GM20000 (cell line): ENCODE results near the gene GLI3.

Experiments
- DNase-seq: peaks from one replicate; pipeline ENCODE4 v3.0.0; 2012; ENCODE audit warnings: low spot score
- TF ChIP-seq, protein P1 (sequence below): IDR thresholded peaks from 2 replicates; pipeline ENCODE4 v1.5.1; 2012; ENCODE audit warnings: mild to moderate bottlenecking, control low read depth; ENCODE audit errors: extremely low read depth, missing control alignments

Gene GLI3

DNA sequence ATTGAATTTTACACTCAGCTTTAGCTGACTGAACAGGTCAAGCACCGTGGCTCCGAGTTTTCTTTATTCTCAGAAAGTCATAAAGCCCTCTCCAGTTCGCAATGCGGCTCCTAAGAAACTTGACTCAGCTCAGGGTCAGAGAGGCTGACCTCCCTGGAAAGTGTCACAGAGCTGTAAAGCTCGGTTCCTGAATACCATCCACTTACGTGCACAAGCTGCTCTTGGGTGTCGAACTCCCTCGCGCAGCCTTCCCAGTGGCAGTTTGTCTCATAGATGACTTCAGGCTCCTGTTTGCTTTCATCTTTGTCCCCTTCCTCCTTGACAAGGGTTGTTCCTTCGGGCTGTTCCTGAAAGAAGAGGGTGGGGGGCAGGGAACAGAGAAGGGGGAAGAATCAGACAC is 213.7 kb downstream of the GLI3 start:
- TF ChIP-seq, protein P1, sequence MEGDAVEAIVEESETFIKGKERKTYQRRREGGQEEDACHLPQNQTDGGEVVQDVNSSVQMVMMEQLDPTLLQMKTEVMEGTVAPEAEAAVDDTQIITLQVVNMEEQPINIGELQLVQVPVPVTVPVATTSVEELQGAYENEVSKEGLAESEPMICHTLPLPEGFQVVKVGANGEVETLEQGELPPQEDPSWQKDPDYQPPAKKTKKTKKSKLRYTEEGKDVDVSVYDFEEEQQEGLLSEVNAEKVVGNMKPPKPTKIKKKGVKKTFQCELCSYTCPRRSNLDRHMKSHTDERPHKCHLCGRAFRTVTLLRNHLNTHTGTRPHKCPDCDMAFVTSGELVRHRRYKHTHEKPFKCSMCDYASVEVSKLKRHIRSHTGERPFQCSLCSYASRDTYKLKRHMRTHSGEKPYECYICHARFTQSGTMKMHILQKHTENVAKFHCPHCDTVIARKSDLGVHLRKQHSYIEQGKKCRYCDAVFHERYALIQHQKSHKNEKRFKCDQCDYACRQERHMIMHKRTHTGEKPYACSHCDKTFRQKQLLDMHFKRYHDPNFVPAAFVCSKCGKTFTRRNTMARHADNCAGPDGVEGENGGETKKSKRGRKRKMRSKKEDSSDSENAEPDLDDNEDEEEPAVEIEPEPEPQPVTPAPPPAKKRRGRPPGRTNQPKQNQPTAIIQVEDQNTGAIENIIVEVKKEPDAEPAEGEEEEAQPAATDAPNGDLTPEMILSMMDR, result no peak
- no peak for DNase-seq

DNA sequence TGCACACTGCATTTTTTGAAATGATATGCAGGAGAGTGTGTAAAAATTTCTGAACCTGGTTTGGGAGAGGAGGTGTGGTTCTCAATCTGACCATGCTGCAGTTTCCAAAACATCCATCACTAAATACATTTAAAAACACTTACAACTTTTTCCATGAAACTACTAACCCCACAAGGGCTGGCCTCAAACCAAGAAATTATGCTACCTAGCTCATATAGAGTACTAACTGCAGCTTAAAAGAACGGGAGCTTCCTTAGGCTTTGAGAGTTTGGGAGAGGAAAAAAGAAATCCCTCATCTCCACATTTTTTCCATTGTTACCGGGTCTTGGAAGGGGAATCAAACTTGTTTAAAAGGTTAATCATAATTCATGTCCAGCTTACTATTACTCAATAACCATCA is 214.2 kb downstream of the GLI3 start:
- TF ChIP-seq, protein P1, result no peak
- no peak for DNase-seq

DNA sequence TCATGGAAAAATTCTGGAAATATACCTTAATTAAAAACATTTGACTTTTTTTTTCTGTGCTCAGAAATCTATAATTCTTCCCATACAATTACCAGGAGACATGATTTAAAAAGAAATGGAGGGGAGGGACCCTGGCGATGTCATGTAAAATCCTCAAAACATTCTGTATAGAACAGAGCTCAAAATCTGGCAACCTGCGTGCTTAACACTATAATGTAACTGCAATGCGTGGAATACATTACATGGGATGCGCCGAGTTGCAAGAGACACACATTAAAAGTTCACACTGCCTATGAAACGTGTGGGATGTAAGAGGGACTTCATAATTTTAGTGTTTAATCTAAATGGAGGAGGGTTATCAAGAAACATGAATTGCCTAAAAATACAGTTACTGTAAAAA is 215.0 kb downstream of the GLI3 start:
- TF ChIP-seq, protein P1, result no peak
- DNase-seq, result no peak

DNA sequence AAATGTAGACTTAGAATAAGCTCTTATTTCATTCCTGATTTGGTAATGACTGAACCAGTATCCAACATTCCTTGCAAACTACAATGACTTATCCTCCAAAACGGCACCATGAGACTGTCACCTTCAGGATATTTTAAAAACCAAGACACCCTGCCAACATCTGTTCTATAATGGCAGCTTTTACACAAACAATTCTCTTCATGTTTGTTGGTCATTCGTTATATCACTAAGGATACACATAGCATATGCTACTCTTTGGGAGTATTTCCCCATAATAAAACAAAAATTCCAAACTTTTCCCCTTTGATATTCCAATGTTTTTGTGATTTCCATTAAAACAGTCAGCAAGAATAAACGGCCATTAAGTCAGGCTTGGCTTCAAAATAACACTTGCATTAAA is 215.4 kb downstream of the GLI3 start:
- TF ChIP-seq, protein P1, result no peak
- DNase-seq, result no peak

DNA sequence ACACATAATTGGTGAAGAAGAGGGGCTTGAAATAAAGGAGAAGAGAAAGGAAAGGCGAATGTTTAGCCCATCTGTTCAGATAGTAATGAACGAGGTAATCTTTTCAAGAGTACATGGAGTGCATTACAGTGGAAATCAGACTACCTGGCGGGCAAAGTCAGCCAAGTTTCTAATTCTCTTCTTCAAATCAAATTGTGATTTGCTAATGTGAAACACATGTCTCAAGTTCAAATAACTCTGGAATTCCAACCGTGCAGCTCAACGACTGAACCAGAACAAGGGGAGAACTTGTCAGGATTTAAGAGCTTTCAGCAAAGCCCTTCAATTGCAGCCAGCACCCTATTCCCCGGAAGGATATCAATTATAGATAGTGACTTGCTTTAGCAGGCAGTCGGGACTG is 216.9 kb downstream of the GLI3 start:
- TF ChIP-seq, protein P1, result no peak
- no peak for DNase-seq

DNA sequence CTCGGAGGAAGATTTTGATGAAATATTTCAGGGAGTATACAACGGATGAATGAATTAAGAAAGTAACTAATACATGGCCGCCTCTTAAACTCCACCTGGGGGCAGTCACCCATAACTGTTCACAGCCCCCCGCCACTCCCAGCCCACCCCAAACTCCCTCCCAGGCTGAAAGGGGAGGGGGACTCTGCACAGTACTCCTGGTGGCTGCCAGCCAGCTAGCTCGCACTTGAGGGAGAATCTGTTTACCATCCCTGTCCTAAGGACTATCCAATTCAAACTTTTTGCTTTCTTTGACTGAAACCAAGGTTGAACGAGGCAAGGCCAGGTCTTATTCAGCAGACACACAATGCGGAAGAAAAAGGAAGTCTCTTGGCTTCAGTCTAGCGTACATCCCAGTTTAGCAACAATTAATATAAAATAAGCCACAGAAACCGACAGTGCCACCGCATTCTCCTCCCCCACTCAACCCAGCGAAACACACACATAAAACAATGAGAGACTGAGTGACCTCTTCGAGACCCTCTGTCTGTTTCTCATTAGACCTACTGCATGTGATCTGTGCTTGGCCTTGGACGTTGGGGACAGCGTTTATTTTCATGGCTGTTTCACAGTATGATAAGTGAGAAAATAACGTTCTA is 219.5 kb downstream of the GLI3 start:
- TF ChIP-seq, protein P1, result no peak
- DNase-seq, result no peak

DNA sequence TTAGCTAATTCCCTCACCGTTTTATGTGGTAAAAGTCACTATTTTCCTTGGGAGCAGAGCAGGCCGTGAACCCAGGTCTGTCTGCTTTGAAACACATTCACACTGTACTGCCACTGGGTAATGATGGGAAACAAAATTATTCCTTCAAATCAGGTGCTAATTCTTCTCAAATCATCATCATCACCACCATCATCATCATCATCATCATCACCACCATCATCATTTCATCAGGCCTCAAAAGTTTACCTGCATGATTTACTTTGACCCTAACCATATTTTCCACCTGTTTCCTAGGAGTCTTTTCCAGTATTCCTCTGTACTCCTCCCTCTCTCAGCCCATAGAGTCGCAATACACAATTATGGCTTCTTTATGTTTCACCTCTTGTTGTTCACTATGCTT is 220.5 kb downstream of the GLI3 start:
- TF ChIP-seq, protein P1, result no peak
- no peak for DNase-seq
